ENCODE data around the gene UBAC1.

DNA sequence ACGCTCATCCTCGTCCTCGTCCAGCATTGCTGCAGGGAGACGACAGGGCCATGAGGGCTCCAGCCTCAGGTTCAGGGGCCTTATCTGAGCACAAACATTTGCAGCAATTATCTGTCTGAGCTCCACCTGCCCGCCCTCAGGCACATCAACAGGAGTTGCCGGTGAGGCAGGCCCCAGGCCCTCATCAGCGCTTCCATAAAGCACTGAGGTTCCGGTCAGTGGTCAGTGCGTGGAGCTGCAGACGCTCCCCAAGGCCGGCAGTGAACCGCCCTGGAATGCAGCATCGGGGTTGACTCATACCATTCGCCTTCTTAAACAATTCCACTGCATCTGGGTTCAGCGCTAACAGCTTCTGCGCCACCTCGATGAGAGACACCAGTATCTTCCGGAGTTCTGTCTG is 15.2 kb downstream of the UBAC1 start:
- TF ChIP-seq CTCF (IDR thresholded peaks at IDR 0.05; ENCODE audit: low read depth, low read length, poor library complexity, severe bottlenecking) (no peak), EZH2phosphoT487 (IDR thresholded peaks at IDR 0.05; ENCODE audit: borderline replicate concordance, low read length) (no peak)
